GM20431 (cell line): ENCODE results near the gene ROR1.

ENCODE experiments used
- in situ Hi-C: fragments of 300-500 bp; cut with MseI, MboI; formaldehyde crosslinking; loops from one replicate; pipeline ENCODE4 v1.15.0; 2020; ENCODE audit warnings: low sequenced_read_pairs; ENCODE audit not compliant: unreplicated experiment

The ROR1 gene

DNA sequence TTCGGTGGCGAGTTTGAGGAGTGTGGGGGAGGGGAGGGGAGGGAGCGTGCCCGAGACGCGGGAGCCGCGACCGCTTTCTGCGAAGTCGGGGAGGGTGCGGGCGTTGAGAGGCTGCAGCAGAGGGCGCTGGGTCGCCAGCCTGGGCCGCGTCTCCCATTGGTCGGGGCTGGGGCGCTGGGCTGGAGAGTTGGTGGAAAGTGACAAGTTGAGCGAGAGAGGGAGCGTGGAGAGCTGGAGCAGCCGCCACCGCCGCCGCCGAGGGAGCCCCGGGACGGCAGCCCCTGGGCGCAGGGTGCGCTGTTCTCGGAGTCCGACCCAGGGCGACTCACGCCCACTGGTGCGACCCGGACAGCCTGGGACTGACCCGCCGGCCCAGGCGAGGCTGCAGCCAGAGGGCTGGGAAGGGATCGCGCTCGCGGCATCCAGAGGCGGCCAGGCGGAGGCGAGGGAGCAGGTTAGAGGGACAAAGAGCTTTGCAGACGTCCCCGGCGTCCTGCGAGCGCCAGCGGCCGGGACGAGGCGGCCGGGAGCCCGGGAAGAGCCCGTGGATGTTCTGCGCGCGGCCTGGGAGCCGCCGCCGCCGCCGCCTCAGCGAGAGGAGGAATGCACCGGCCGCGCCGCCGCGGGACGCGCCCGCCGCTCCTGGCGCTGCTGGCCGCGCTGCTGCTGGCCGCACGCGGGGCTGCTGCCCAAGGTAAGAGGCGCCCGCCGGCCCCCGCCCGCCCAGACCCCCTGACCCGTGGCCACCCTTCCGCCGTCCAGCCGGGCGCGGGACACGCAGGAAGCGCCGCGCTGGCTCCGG is at the start of gene ROR1:
Gene ROR1 (plus strand): TSS at position 203 of the 802 bp plus-strand sequence.
- in situ Hi-C loops: no loop called here

DNA sequence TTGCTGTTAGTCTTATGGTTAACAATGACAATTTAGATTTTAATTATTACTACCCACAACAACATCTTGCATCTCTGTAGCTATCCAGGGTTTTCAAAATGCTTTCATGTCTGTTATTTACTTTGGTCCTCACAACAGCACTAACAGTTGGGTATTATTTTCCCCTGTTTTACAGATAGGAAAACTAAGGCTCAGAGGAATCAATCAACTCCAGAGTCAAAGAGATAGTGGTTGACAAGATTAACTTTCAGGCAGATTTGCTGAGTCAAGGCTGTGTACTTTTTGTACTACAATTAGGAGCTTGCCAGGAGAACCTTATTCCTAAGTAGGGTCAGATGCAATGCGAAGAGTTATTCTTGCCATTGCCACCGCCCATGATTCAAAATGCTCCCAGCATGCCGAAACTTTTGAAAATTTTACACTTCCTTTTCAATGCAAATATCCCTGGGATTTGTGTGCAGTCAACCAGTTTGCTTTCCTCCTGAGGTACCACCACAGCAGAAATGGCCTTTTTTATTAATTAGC is 49.4 kb upstream of the ROR1 start:
- in situ Hi-C loops: no loop called here

DNA sequence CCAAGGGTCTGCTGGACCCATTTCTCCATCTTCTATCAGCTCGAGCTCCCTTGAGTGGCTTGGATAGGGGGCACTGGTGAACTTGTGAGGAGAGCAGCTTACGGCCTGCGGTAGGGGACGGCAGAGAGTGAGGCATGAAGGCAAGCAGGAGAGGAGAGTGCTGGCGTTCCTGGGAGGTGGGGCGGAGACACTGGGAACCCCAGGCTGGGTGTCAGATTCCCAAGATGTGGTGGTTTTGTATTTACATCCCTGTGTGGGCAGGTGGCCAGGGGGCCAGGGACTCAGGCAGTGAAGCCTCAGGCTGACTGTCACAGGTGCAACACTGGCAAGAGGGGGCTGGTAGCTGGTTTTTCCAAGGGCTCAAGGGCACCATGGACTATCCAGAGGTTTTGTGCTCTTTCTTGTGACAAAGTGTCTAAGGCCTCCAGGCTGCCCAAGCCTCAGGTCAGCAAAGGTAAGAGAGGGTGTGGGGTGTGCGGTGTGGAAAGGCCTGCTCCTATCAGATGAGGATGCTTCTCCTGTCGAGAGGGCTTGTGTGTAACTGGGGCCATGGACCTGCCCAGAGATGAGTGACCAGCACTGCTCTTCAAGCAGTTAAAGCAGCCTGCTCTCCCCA is 45.1 kb upstream of the ROR1 start:
- in situ Hi-C loops: no loop called here

DNA sequence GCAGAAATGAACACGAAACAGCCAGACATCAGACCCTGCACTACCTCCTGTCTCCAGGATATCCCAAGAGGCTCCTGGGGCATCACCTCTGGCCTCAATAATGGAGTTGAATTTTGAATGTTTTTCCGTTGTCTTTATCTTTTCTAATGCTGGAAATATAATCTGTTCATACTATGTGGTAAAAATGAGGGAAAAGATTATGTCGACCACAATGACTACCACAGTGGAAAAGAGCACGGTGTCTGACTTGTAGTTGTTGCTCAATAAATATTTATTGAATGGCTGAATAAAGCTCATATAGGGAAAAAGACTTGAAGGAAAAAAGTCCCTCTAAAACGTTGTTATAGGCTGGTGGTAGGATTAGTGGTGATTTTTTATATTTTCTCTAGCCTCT is 44.6 kb upstream of the ROR1 start:
- in situ Hi-C loops: no loop called here

DNA sequence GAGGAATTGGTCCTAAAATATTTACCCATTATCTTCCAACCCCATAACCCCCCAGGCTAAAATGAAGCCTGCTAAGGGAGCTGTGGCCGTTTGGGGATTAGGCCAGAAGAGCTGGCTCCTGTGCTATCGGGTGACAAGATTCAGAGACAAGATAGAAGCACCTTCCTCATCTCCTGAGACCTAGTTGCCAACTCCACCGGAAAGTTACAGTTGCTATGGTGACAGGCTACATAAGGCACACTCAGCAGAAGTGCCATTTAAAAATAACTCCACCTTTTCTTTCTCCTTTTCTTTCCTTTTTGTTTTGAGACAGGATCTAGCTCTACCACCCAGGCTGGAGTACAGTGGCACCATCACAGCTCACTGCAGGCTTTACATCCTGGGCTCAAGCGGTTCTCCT is 43.6 kb upstream of the ROR1 start:
- in situ Hi-C loops: no loop called here

DNA sequence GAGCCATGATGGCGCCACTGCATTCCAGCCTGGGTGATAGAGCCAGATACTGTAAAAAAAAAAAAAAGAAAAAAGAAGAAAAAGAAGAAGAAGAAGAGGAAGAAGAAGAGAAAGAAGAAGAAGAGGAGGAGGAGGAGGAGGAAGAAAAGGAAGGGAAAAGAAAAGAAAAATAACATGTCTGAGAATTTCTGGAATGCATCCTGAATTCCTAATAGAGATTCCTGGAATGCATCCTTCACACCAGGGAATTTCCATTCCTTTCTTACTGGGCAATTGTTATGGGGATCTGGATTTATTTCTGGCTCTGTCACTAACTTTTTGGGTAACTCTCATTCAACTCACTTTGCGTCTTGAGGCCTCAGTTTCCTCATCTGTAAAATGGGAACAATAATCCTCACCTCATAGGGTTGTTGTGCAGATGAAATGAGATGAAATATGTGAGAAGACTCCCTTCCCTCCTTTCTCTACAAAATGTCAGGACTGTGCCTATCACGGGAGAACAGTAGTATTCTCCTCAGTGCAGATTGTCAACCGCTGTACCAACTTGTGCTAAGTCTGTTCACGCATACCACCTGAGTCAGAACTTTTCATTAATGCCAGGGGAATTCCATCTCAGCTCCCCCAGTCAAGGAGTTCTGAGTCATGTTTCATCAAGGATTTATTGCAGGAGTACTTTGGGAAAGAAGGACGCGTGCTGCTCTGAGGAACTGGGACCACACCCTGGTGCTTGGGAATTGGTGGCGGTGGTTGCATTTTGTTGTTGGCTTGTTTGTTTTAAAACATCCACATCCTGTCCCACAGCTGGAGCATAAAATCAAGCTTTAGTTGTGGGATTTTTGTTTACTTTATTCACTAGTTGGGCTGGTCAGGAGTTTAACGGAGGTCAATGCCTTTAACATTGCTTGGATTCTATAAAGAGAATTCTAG is 42.4 kb upstream of the ROR1 start:
- in situ Hi-C loops: no loop called here

DNA sequence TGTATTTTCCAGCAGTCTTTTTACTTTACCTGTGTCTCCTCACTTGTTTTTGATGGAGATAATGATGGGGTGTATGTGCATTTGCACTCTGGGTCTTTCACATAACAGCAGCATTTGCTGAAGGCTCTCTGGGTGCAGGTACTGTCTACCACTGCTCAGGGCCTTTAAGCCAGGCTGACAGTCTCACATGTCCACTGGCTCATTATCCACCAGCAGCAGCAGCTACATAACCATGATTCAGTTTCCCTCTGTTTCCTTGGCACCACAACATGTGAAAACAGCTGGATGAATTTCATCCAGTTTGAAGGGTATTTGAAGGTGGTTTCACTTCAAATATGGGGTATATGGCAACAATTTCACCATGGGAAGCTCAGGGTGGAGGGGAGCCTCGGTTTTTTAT is 41.2 kb upstream of the ROR1 start:
- in situ Hi-C loops: no loop called here

DNA sequence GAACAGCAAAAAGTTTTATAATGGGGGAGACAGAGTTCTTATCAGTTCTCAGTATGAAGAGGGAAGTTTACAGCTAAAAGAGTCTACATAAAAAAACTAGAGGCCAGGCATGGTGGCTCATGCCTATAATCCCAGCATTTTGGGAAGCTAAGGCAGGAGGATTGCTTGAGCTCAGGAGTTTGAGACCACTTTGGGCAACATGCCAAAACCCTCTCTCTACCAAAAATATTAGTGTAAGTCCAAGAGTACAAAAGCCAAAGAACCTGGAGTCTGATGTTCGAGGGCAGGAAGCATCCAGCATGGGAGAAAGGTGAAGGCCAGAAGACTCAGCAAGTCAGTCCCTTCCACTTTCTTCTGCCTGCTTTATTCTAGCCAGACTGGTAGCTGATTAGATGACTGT is 35.0 kb upstream of the ROR1 start:
- in situ Hi-C loops: no loop called here

DNA sequence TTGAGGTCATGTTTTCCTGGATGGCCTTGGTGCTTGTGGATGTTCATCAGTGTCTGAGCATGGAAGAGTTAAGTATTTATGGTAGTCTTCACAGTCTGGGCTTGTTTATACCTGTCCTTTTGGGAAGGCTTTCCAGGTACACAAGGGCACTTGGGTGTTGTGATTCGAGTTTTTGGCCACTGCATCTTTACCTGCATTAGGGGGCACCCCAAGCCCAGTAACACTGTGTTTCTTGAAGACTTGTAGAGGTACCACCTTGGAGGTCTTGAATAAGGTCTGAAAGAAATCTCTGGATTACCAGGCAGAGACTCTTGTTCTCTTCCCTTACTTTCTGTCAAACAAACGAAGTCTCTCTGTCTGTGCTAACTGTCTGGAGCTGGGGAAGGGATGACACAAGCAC is 34.4 kb upstream of the ROR1 start:
- in situ Hi-C loops: no loop called here

DNA sequence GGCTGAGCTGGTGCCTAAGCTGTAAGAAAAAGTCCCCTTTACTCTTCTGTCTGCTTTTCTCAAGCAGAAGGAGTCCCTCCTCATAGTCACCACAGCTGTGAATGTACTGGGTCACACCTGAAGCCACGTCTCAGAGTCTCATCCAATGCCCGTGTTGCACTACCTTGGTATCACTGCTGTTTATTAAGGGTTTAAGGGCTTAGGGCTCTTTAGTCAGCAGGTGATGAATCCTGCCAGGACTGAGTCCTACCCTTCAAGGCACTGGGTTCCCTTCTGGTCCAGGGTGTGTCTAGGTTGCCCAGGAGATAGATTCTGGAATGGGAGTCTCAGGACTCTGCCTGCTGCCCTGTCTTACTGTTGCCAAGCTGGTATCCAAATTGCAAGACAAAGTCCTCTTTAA is 33.4 kb upstream of the ROR1 start:
- in situ Hi-C loops: no loop called here

DNA sequence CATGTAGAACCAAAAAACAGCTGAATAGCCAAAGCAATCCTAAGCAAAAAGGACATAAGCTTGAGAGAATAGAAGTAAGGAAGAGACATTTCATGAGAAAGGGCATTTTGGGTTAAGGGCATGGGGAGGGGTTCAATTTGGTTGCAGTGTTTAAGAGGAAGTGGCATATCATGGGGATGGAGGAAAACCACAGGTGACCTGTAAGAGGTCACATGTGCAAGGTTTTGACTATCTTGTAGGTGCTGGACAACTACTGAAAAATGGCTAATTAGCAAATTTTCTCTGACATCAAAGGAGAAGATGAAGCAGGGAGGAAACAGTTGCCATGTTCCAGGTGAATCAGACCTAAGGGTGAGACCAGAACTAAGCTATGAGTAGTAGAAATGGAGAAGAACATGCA is 31.3 kb upstream of the ROR1 start:
- in situ Hi-C loops: no loop called here

DNA sequence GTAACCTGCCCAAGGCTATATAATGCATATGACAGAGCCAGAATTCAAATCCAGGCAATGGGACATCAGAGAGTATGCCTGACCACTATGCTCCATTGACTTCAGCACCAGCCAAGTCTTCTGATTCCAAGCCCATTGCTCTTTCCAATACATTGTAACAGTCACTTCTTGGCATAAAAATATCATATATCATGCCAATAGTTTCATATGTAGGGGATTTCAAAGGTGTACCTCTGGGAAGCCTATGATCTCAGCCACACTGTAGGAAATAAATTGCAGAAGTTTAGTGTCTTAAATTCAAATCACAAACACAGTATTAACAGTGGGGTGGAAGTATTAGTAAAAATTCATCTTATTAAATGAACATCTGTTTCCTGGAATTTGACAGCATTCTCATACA is 30.0 kb upstream of the ROR1 start:
- in situ Hi-C loops: no loop called here

DNA sequence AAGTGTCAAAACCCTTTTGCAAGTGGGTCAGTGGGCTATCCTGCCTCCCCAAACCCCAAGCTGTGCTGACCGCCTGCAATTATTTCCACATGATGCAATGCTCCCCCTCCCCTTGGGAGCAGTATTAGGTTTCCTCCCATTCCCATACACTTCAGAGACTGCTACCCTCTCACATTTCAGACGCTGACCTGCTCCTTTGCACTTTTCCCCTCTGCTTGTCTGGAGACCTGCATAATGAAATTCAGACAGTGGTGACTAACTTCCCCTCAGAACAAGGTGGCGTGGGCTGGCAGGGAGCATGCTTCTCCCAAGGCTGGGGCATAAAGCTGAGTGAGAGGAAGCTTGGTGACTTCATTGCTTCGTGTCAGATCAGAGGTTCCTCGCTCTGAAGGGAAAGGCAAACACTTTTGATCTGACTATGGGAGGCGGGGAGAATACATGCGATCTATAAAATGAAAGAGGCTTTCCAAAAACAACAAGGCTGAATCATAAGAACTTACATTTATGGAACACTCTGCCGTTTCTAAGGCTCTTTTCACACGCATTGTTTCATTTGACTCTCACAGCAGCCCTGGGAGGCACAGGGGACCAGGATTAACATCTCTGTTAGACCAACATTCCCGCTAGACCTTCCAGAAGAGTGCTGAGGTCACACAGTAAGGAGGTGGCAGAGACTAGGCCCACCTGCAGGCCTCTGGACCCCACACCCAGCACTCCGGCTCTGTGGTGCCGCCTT is 27.5 kb upstream of the ROR1 start:
- in situ Hi-C loops: no loop called here

DNA sequence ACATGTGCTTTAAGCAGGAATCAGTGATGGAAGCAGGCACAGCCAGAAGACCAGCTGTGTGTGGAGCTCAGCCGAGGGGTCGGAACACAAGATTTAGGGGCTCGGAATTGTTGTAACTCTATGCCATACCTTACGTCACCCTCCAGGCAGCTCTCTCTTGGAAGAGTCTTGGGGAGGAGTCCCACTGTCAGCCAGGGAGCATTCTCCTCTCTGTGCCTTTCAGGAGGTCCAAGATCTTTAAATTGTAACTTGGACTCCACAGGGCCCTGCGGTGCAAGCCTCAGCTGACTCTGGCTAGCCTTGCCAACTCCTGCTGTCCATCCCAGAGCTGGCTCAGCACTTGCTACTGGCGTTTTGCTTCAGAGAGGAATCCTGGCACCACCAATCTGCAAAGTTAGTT is 26.4 kb upstream of the ROR1 start:
- in situ Hi-C loops: no loop called here

DNA sequence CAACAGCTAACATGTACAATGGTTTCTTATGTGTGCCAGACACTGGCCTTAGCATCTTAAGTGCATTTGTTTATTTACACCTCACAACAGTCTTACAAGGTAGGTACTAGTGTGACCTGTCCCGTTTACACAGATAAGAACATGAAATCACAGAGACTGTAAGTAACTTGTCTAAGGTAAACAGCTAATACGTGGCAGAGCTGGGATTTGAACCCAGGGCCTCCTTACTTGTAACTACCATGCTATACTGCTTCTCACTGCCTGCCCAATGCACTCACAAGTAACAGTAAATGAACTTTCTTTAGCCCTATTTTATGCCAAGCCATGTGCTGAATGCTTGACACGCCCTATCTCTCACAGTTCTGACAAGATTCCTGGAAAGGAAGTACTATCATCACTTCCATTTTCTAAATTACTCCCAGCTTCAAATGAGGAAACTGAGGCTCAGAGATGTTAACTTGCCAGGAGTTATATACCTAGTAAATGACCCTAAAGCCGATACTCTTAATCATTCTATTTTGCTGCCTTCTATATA is 25.7 kb upstream of the ROR1 start:
- in situ Hi-C loops: no loop called here

DNA sequence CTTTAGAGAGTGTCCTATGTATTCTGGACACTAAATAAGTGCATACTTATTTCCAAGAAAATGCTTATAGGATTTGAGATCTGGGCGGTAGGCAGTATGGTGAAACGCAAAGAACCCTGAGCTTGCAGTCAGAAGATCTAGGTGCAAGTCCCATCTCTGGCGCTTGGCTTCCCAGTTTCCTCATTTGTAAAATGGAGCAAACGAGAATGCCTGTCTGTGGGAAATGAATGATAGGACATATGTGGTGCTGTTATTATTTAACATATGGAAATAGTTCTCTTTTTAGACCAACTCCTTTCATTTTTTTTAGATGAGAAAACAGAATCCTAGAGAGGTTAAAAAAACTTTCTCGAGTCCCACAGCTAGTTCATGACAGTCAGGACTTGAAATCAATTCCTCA is 25.2 kb upstream of the ROR1 start:
- in situ Hi-C loops: no loop called here

DNA sequence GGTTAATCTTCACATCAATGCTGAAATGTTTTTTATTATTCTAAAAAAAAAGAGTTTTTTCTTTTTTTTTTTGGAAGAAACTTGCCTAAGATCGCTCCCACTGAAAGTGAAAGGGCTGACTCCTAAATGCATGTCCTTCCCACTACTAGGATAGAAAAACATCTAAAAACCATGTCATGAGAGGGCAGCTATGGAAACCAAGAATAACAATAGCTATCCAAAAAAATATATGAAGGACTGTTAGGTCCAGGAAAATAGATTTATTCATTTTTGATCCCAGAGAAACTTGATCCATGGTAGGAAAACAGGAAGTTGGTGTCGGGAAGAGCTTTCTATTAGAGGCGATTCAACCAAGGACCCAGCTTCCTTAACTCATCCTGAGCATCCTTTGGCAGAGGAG is 23.1 kb upstream of the ROR1 start:
- in situ Hi-C loops: no loop called here

DNA sequence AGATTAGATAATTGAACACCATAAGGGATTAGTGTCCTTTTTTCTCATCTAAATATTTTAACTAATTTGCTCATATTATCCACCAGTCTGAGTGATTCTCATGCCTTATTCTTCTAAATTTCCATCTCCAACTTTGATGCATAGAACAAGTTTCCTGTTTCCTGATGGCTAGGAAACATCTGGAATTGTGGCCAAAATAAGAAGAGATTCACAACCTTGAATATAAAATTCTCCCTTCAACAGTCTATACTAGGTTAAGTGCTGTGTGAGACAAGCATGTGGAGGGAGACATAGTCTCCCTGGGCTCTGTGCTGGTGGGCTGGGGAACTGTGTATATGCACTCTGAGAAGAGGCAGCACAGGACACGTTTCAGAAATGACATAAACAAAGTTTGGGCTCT is 21.6 kb upstream of the ROR1 start:
- in situ Hi-C loops: no loop called here

DNA sequence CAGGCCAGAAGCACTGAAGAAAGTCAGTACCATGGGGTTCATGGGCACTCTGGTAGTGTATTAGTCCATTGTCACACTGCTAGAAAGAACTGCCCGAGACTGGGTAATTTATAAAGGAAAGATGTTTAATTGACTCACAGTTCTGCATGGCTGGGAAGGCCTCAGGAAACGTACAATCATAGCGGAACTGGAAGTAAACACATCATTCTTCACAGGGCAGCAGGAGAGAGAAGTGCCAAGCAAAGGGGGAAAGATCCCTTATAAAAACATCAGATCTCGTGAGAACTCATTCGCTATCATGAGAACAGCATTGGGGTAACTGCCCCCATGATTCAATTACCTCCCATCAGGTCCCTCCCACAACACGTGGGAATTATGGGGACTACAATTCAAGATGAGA is 20.2 kb upstream of the ROR1 start:
- in situ Hi-C loops: no loop called here

DNA sequence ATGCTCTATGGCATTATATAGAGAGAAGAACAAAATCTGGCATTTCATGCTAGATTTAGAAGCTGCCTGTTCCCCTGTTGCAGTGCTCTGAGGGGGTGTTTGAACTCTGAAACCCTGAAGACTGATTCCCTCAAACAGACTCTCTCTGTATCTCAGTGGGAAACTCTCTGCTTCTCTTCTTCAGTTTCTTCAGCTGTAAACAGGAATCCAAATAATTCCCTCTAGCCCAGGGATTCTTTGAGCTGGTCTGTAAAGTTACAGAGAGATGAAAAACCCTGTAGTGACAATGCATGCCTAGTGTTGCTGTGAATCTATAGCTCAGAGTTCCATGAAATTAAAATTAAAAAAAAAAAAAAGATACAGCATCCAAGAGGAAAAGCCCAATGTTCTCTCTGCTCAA is 17.0 kb upstream of the ROR1 start:
- in situ Hi-C loops: no loop called here
